Smooth muscle cell of the brain vasculature (primary cell): ENCODE results near the gene UTP14C.
"Not testable (repeated sequence)": the region's sequence is repeated elsewhere in the genome, so short reads cannot be mapped to it uniquely, and the experiment has no call there.

ENCODE experiments used
- DNase-seq: peaks from one replicate; pipeline ENCODE4 v3.0.0-alpha.2; 2012; ENCODE audit warnings: low read depth, low spot score

UTP14C gene, protein sequence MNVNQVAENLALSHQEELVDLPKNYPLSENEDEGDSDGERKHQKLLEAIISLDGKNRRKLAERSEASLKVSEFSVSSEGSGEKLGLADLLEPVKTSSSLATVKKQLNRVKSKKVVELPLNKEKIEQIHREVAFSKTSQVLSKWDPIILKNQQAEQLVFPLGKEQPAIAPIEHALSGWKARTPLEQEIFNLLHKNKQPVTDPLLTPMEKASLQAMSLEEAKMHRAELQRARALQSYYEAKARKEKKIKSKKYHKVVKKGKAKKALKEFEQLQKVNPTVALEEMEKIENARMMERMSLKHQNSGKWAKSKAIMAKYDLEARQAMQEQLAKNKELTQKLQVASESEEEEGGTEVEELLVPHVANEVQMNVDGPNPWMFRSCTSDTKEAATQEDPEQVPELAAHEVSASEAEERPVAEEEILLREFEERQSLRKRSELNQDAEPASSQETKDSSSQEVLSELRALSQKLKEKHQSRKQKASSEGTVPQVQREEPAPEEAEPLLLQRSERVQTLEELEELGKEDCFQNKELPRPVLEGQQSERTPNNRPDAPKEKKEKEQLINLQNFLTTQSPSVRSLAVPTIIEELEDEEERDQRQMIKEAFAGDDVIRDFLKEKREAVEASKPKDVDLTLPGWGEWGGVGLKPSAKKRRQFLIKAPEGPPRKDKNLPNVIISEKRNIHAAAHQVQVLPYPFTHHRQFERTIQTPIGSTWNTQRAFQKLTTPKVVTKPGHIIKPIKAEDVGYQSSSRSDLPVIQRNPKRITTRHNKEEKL

DNA sequence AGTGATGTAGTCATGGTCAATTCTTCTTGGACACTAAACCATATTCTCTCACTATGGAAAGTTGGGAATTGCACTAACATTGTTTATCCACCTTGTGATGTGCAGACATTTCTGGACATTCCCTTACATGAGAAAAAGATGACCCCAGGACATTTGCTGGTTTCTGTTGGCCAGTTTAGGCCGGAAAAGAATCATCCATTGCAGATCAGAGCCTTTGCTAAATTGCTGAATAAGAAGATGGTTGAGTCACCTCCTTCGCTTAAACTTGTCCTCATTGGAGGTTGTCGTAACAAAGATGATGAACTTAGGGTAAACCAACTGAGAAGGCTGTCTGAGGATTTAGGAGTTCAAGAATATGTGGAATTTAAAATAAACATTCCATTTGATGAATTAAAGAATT is at the start of gene UTP14C:
Gene UTP14C (plus strand): TSS at position 211 of the 400 bp plus-strand sequence. CDS start 4,114 bp downstream, outside the sequence.
- DNase-seq: no peak

GRCh38 chr13:51976423-51976822 is 48.1 kb upstream of the UTP14C start:
- DNase-seq: no peak

GRCh38 chr13:51976890-51977289 is 47.6 kb upstream of the UTP14C start:
- no peak for DNase-seq

DNA sequence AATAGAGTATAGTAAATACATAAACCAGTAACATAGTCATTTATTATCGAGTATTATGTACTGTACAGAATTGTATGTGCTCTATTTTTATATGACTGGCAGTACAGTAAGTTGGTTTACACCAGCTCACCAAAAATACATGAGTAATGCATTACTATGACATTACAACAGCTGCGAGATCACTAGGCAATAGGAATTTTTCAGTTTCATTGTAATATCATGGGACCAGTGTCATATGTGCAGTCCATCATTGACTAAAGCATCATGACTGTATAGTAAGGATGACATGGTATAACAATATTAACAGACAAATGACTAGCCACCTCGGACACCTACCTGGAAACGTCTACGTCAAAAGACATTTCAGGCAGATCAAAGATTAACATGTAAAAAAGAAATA is 46.9 kb upstream of the UTP14C start:
- DNase-seq: no peak

GRCh38 chr13:51978796-51979556 is 45.5 kb upstream of the UTP14C start:
- DNase-seq: no peak

DNA sequence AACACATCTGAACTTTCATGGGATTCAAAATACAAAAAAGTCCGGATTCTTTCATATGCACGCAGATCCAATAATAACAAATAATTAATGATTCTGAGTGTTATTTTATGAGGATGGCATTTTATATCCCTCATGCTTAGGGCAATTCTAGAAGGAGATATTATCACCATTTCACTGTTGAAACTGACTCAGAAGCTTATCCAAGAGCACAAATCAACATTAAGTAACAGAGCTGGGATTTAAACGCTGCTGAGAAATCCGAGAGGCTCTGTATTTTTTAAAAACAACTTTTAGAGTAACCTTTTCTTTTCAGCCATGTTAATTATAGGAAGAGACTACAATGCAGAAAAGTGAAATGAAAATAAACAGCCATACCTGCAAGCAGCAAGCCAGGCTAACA is 43.6 kb upstream of the UTP14C start:
- no peak for DNase-seq

GRCh38 chr13:51981355-51981754 is 43.1 kb upstream of the UTP14C start:
- no peak for DNase-seq

GRCh38 chr13:51983292-51983691 is 41.2 kb upstream of the UTP14C start:
- DNase-seq: not testable (repeated sequence)

- not testable (repeated sequence) for DNase-seq
Observed at GRCh38 chr13:51984904-51985303, 39.6 kb upstream of the UTP14C start.

GRCh38 chr13:51988988-51989618 is 35.4 kb upstream of the UTP14C start:
- no peak for DNase-seq

GRCh38 chr13:51993713-51994112 is 30.8 kb upstream of the UTP14C start:
- no peak for DNase-seq

- DNase-seq: no peak
Observed at GRCh38 chr13:51995677-51996551, 28.6 kb upstream of the UTP14C start.

GRCh38 chr13:51996641-51997040 is 27.9 kb upstream of the UTP14C start:
- no peak for DNase-seq

DNA sequence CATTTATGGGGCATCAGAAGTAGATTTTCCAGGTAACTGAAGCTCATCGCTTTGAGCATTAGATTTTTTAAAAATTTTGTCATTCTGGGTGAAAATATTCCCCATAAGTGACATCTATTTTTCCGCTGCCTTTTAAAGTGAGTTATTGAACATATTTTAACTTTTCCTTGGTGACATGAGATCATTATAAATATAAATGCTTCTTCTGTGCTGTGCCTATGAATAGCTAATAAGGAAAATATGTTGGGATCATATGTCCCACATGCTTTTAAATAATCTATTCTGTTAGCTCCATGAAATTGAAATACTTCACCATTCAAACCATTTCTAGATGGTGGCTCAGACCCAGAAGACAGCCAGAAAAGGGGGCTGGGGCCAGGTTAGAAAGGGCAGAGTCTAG is 27.3 kb upstream of the UTP14C start:
- no peak for DNase-seq

GRCh38 chr13:51997641-51998330 is 26.7 kb upstream of the UTP14C start:
- no peak for DNase-seq

DNA sequence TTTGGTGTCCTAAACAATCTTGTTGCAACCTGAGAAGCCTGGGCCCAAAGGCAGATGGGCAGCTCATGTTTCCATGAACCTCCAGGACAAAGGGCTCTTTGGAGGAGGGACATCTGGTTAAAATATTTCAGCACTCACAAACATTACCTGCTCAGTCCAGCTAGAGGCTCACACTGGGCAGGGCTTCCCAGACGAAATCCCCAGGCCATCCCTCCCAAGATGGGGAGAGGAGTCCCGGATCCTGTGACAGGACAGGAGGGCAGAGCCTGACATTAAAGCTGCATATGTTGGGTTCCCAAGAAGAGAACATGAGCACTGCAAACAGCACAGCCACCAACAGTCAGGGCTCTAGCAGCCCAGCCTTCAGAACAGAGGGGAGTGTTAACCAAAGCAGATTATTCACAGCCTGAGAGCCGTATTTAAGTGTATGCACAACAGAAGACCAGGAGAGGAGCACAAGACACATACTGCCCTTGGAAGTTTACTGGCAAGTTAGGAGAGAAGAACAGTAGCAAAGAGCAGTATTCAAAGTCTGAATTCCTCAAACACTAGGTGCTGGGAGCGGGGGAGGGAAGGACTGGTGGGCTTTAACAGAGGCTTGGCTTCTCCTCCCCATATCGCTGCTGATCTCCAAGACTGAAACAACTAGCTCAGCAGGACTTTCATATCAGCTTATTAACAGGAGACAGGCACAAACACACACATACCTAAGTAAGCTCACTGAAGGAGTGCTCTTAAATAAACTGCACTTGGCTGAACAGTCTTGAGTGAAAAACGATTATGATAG is 25.6 kb upstream of the UTP14C start:
- no peak for DNase-seq

- DNase-seq: no peak
Observed at GRCh38 chr13:51999510-51999911, 25.0 kb upstream of the UTP14C start.

- no peak for DNase-seq
Observed at GRCh38 chr13:51999921-52000320, 24.6 kb upstream of the UTP14C start.

- DNase-seq: no peak
Observed at GRCh38 chr13:52001120-52001731, 23.3 kb upstream of the UTP14C start.
